Hepatic stellate cell (primary cell): ENCODE data around the gene OGA.

Source experiments
- DNase-seq: peaks from one replicate; pipeline ENCODE4 v3.0.0; 2011; ENCODE audit warnings: low spot score

OGA gene

GRCh38 chr10:101774589-101775272, 43.5 kb downstream of the OGA start:
- DNase-seq: no peak

GRCh38 chr10:101773923-101774588, 44.2 kb downstream of the OGA start:
- no peak for DNase-seq

- DNase-seq: no peak
Measured at GRCh38 chr10:101772895-101773761, 45.1 kb downstream of the OGA start.

- DNase-seq: no peak
Measured at GRCh38 chr10:101772017-101772894, 46.0 kb downstream of the OGA start.

- DNase-seq: no peak
Measured at GRCh38 chr10:101771380-101771779, 46.9 kb downstream of the OGA start.

- no peak for DNase-seq
Measured at GRCh38 chr10:101770331-101771215, 47.7 kb downstream of the OGA start.

GRCh38 chr10:101769541-101770180, 48.6 kb downstream of the OGA start:
- no peak for DNase-seq

- no peak for DNase-seq
Measured at GRCh38 chr10:101768791-101769170, 49.5 kb downstream of the OGA start.

- no peak for DNase-seq
Measured at GRCh38 chr10:101767966-101768790, 50.1 kb downstream of the OGA start.

- no peak for DNase-seq
Measured at GRCh38 chr10:101767600-101767945, 50.7 kb downstream of the OGA start.

- DNase-seq: no peak
Measured at GRCh38 chr10:101766753-101767599, 51.3 kb downstream of the OGA start.

GRCh38 chr10:101766306-101766705, 51.9 kb downstream of the OGA start:
- no peak for DNase-seq

GRCh38 chr10:101763141-101763846, 55.0 kb downstream of the OGA start:
- DNase-seq: no peak

- no peak for DNase-seq
Measured at GRCh38 chr10:101762736-101763135, 55.5 kb downstream of the OGA start.

- DNase-seq: no peak
Measured at GRCh38 chr10:101761226-101761625, 57.0 kb downstream of the OGA start.

- DNase-seq: no peak
Measured at GRCh38 chr10:101760510-101760909, 57.7 kb downstream of the OGA start.

GRCh38 chr10:101759309-101760247, 58.7 kb downstream of the OGA start:
- no peak for DNase-seq
